HepG2 (cell line): ENCODE data around the gene CCDC88B. TPM values are rescaled to one million over a fixed set of nuclear protein-coding genes. Genes with fewer than 3 reads are reported as not detected.

ENCODE experiments used
- BRD4 ChIP-seq: sonication (generic); formaldehyde crosslinking; IDR thresholded peaks from 2 replicates; pipeline ENCODE4 v1.4.0; 2020; ENCODE audit warnings: missing genetic modification reagents
- FOSL1 ChIP-seq: sonication (generic); formaldehyde crosslinking; IDR thresholded peaks from 2 replicates; pipeline ENCODE4 v1.9.0; 2021; ENCODE audit warnings: missing genetic modification reagents, borderline replicate concordance
- KDM2A ChIP-seq: sonication (generic); formaldehyde crosslinking; IDR thresholded peaks from 2 replicates; pipeline ENCODE4 v1.4.0; 2020; ENCODE audit warnings: low read depth, missing genetic modification reagents, borderline replicate concordance
- MBD4 ChIP-seq: IDR thresholded peaks from 2 replicates; pipeline ENCODE4 v1.6.1; 2012; ENCODE audit warnings: low read length, inconsistent platforms, borderline replicate concordance
- NR2F2 ChIP-seq: IDR thresholded peaks from 2 replicates; pipeline ENCODE4 v1.6.1; 2012; ENCODE audit warnings: low read depth, inconsistent platforms, borderline replicate concordance
- RAD21 ChIP-seq: fragments of 450-650 bp; formaldehyde crosslinking; IDR thresholded peaks from 2 replicates; pipeline ENCODE4 v1.5.0; 2020; ENCODE audit warnings: mild to moderate bottlenecking
- SNAPC2 ChIP-seq: sonication (generic); formaldehyde crosslinking; IDR thresholded peaks from 2 replicates; pipeline ENCODE4 v1.8.1; 2022; ENCODE audit warnings: mild to moderate bottlenecking, missing genetic modification reagents
- ZC3H4 ChIP-seq: sonication (generic); formaldehyde crosslinking; IDR thresholded peaks from 2 replicates; pipeline ENCODE4 v1.4.0; 2020; ENCODE audit warnings: missing genetic modification reagents, borderline replicate concordance
- ZNF558 ChIP-seq: sonication (generic); formaldehyde crosslinking; IDR thresholded peaks from 2 replicates; pipeline ENCODE4 v1.9.0; 2022; ENCODE audit warnings: mild to moderate bottlenecking, missing genetic modification reagents, borderline replicate concordance
- ZNF589 ChIP-seq: sonication (generic); formaldehyde crosslinking; conservative IDR thresholded peaks from 2 replicates; pipeline ENCODE4 v1.8.0; 2022; ENCODE audit warnings: mild to moderate bottlenecking, moderate library complexity, missing genetic modification reagents
- polyA plus RNA-seq, 8 experiments: library from polyadenylated mRNA; depleted of rRNA in 3 of 8; stranded (reverse) in 7 of 8; unstranded in 1 of 8; fragments of >200 nt; fragmentation: Illumina TruSeq in 4 of 8; extraction: Trizol in 4 of 8; gene quantifications; 2 replicates each; pipeline versions ENCODE4 v1.2.1 to v1.2.3, GENCODE V29; 2011 to 2016; ENCODE audit warnings: low read depth in 4 of 8, missing spikeins in 1 of 8, mixed read lengths in 1 of 8; ENCODE audit not compliant: insufficient read depth in 1 of 8
- total RNA-seq, 5 experiments: library from RNA; depleted of rRNA; stranded (reverse); fragments of >200 nt; fragmentation: Illumina TruSeq; extraction: Trizol; gene quantifications; 2 replicates each; pipeline ENCODE4 v1.2.3, GENCODE V29; 2016; ENCODE audit warnings: low read depth in 1 of 5
- TF ChIP-seq, protein P1 (sequence below), 2 experiments: sonication (generic) in 1 of 2; formaldehyde crosslinking in 1 of 2; IDR thresholded peaks; 2 replicates each; pipeline versions ENCODE4 v1.6.1 to v1.9.0; 2014 to 2022; ENCODE audit warnings: antibody characterized with exemption in 1 of 2, borderline replicate concordance in 1 of 2, inconsistent platforms in 1 of 2, low read depth in 1 of 2, missing genetic modification reagents in 1 of 2
- TF ChIP-seq, protein P2 (sequence below): sonication (generic); formaldehyde crosslinking; IDR thresholded peaks from 2 replicates; pipeline ENCODE4 v1.4.0; 2020; ENCODE audit warnings: missing genetic modification reagents, borderline replicate concordance
- TF ChIP-seq, protein P3 (sequence below): sonication (generic); formaldehyde crosslinking; IDR thresholded peaks from 2 replicates; pipeline ENCODE4 v1.8.0; 2022; ENCODE audit warnings: missing genetic modification reagents, mild to moderate bottlenecking, inconsistent platforms, borderline replicate concordance
- TF ChIP-seq, protein P4 (sequence below): sonication (generic); formaldehyde crosslinking; IDR thresholded peaks from 2 replicates; pipeline ENCODE4 v1.5.0; 2020; ENCODE audit warnings: mild to moderate bottlenecking, missing genetic modification reagents

The CCDC88B gene
- total and polyA plus RNA-seq, 2 of the 13 experiments (the other 11 are each of a cell fraction or from before 2014, with no cell fraction given), result 3.6 to 4.8 TPM

DNA sequence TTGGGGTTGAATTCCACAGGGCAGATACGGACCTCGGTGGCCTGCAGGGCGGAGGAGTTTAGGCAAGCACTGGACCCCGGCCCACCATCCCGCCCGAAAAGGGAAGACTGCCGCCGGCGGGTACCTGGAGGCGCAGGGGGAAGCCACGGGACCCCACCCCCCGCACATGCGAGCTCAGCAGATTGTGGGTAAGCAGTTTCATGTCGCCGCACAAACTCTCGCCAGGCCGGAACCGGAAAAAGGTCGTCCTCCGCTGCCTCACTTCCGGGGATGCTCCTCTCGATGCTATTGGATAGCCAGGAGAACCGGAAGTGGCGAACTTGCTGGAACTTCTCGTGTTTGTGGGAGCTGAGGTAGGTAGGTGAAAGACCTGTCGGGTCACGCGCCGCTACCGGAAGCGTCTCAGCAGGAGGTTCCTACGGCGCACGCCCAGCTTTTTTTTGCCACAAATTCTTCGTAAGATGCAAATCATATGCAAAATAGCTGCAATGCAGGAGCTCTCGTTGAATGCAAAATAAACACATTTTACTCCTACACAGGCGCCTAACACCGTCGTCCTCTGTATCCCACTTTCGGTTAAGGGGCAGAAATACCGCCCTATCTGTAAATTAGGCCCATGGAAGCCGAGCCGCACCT lies 22.6 kb upstream of the CCDC88B start, which contains the start of gene TRMT112 (continued):
- TF ChIP-seq, protein P1, sequence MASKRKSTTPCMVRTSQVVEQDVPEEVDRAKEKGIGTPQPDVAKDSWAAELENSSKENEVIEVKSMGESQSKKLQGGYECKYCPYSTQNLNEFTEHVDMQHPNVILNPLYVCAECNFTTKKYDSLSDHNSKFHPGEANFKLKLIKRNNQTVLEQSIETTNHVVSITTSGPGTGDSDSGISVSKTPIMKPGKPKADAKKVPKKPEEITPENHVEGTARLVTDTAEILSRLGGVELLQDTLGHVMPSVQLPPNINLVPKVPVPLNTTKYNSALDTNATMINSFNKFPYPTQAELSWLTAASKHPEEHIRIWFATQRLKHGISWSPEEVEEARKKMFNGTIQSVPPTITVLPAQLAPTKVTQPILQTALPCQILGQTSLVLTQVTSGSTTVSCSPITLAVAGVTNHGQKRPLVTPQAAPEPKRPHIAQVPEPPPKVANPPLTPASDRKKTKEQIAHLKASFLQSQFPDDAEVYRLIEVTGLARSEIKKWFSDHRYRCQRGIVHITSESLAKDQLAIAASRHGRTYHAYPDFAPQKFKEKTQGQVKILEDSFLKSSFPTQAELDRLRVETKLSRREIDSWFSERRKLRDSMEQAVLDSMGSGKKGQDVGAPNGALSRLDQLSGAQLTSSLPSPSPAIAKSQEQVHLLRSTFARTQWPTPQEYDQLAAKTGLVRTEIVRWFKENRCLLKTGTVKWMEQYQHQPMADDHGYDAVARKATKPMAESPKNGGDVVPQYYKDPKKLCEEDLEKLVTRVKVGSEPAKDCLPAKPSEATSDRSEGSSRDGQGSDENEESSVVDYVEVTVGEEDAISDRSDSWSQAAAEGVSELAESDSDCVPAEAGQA (IDR thresholded peaks at IDR 0.05; ENCODE audit: low read depth), result peak; percentile 58
- TF ChIP-seq, protein P1 (CRISPR knock-in tag; IDR thresholded peaks at IDR 0.05; ENCODE audit: borderline replicate concordance), result no peak
- TF ChIP-seq FOSL1 (CRISPR knock-in tag) (no peak), NR2F2 (no peak), RAD21 (CRISPR knock-in tag) (no peak; the same call in 1 of the 2 replicates), ZNF558 (0 out of 2 replicates have a peak, but pooled peaks have one; percentile 3), BRD4 (CRISPR knock-in tag) (no peak), ZC3H4 (CRISPR knock-in tag) (no peak), ZNF589 (CRISPR knock-in tag) (no peak), MBD4 (no peak), KDM2A (CRISPR knock-in tag) (peak; percentile 93), SNAPC2 (CRISPR knock-in tag) (peak; percentile 100)
- TF ChIP-seq, protein P2, sequence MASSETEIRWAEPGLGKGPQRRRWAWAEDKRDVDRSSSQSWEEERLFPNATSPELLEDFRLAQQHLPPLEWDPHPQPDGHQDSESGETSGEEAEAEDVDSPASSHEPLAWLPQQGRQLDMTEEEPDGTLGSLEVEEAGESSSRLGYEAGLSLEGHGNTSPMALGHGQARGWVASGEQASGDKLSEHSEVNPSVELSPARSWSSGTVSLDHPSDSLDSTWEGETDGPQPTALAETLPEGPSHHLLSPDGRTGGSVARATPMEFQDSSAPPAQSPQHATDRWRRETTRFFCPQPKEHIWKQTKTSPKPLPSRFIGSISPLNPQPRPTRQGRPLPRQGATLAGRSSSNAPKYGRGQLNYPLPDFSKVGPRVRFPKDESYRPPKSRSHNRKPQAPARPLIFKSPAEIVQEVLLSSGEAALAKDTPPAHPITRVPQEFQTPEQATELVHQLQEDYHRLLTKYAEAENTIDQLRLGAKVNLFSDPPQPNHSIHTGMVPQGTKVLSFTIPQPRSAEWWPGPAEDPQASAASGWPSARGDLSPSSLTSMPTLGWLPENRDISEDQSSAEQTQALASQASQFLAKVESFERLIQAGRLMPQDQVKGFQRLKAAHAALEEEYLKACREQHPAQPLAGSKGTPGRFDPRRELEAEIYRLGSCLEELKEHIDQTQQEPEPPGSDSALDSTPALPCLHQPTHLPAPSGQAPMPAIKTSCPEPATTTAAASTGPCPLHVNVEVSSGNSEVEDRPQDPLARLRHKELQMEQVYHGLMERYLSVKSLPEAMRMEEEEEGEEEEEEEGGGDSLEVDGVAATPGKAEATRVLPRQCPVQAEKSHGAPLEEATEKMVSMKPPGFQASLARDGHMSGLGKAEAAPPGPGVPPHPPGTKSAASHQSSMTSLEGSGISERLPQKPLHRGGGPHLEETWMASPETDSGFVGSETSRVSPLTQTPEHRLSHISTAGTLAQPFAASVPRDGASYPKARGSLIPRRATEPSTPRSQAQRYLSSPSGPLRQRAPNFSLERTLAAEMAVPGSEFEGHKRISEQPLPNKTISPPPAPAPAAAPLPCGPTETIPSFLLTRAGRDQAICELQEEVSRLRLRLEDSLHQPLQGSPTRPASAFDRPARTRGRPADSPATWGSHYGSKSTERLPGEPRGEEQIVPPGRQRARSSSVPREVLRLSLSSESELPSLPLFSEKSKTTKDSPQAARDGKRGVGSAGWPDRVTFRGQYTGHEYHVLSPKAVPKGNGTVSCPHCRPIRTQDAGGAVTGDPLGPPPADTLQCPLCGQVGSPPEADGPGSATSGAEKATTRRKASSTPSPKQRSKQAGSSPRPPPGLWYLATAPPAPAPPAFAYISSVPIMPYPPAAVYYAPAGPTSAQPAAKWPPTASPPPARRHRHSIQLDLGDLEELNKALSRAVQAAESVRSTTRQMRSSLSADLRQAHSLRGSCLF (CRISPR knock-in tag), result no peak
- TF ChIP-seq, protein P3, sequence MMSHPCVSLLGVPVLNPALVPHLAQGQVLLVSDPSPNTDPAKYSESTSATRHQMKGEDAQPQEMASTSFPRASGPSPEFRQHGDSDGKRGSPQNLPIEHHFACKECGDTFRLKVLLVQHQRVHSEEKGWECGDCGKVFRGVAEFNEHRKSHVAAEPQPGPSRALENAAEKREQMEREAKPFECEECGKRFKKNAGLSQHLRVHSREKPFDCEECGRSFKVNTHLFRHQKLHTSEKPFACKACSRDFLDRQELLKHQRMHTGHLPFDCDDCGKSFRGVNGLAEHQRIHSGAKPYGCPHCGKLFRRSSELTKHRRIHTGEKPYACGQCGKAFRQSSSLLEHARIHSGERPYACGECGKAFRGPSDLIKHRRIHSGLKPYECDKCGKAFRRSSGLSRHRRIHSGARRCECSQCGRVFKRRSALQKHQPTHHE (CRISPR knock-in tag), result peak; percentile 56; the same call in 1 of the 2 replicates
- TF ChIP-seq, protein P4, sequence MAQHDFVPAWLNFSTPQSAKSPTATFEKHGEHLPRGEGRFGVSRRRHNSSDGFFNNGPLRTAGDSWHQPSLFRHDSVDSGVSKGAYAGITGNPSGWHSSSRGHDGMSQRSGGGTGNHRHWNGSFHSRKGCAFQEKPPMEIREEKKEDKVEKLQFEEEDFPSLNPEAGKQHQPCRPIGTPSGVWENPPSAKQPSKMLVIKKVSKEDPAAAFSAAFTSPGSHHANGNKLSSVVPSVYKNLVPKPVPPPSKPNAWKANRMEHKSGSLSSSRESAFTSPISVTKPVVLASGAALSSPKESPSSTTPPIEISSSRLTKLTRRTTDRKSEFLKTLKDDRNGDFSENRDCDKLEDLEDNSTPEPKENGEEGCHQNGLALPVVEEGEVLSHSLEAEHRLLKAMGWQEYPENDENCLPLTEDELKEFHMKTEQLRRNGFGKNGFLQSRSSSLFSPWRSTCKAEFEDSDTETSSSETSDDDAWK (CRISPR knock-in tag), result no peak
